Iris pigment epithelial cell (primary cell): ENCODE results near the gene AMPD2.

Experiments used
- DNase-seq: peaks from one replicate; pipeline ENCODE4 v3.0.0-alpha.2; 2011; ENCODE audit warnings: low read depth

Gene AMPD2

GRCh38 chr1:109617291-109617801 is 2.3 kb upstream of the AMPD2 start:
- DNase-seq = peak; percentile 96

- no peak for DNase-seq
Observed at GRCh38 chr1:109618661-109619575, 719 bp upstream of the AMPD2 start.

GRCh38 chr1:109620401-109620791 is 759 bp downstream of the AMPD2 start:
- DNase-seq = peak; percentile 64

GRCh38 chr1:109620841-109621286 is 1.2 kb downstream of the AMPD2 start:
- peak; percentile 96 for DNase-seq

GRCh38 chr1:109621379-109622136 is 1.9 kb downstream of the AMPD2 start:
- no peak for DNase-seq

GRCh38 chr1:109622137-109622892 is 2.7 kb downstream of the AMPD2 start:
- DNase-seq = no peak

GRCh38 chr1:109622895-109623294 is 3.3 kb downstream of the AMPD2 start:
- no peak for DNase-seq

- DNase-seq = no peak
Observed at GRCh38 chr1:109623601-109624161, 4.0 kb downstream of the AMPD2 start.

GRCh38 chr1:109624201-109625010 is 4.8 kb downstream of the AMPD2 start:
- DNase-seq = no peak

- DNase-seq = no peak
Observed at GRCh38 chr1:109625176-109625575, 5.5 kb downstream of the AMPD2 start.

GRCh38 chr1:109625601-109626560 is 6.2 kb downstream of the AMPD2 start:
- no peak for DNase-seq

GRCh38 chr1:109626682-109627408 is 7.2 kb downstream of the AMPD2 start:
- no peak for DNase-seq

GRCh38 chr1:109627692-109628399 is 8.2 kb downstream of the AMPD2 start:
- no peak for DNase-seq

- DNase-seq = peak; percentile 65
Observed at GRCh38 chr1:109628540-109629321, 9.1 kb downstream of the AMPD2 start.

- no peak for DNase-seq
Observed at GRCh38 chr1:109629372-109630030, 9.9 kb downstream of the AMPD2 start.

- DNase-seq = no peak
Observed at GRCh38 chr1:109630081-109630897, 10.7 kb downstream of the AMPD2 start.
